ENCODE results near the gene IL12B.
"Not testable (repeated sequence)": the region's sequence is repeated elsewhere in the genome, so short reads cannot be mapped to it uniquely, and the experiment has no call there.

IL12B gene

DNA sequence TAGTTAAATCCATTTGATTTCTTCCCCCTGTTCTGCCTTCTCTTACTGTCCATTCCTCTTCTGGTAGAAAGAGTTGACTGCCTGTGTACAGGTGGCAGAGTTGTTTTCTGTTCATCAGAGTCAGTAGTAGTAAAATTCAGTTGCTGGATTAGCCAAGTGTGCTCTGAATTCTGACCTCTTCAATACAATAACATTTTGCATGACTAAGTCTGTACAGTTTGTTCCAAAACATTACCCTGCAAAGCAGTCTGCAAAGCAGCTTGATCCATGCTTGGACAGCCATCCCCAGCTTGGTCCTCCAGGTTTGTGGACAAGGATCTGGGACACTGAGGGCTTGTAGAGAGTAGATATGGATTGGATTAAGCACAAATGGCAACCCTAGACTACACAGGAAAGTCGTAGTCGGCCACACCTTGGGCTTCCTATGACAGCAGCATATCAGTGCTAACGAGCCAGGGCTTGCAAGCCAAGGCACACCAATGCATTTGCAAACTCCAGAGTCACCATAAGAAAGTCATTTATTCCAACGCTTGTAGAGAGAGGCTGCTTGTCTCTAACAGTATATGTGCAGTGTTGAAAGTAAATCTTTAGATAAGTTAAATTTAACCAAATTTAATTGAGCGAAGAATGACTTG, 25.2 kb downstream of the IL12B start:
- Histone ChIP-seq H4K20me1 (ENCODE audit: control insufficient read depth, insufficient read depth, low read depth, low read length) (no peaks in the 10 kb centered on the region), H3F3A (ENCODE audit: control insufficient read depth, insufficient read depth) (no peaks in the 10 kb centered on the region), H3K4me3 (ENCODE audit: low read length) (no peak overlapping the region), H3K79me2 (ENCODE audit: control insufficient read depth, low read length) (no peaks in the 10 kb centered on the region), H3K9me2 (replicated peaks; ENCODE audit: control insufficient read depth, low read length) (no peaks in the 10 kb centered on the region), H3K27ac (ENCODE audit: low read depth, low read length) (no peak overlapping the region), H3K36me3 (ENCODE audit: control insufficient read depth, low read length) (no peaks in the 10 kb centered on the region), H3K9me3 (ENCODE audit: control insufficient read depth, insufficient read depth, low read length) (peaks cover 18% of the 10 kb centered on the region), H3K4me1 (ENCODE audit: control insufficient read depth, low read length) (peaks cover 6% of the 10 kb centered on the region), H3K27me3 (ENCODE audit: control insufficient read depth, low read length) (peaks cover 35% of the 10 kb centered on the region), H3K4me2 (ENCODE audit: low read length) (no peak overlapping the region)
- no peak for TF ChIP-seq EZH2phosphoT487 (IDR thresholded peaks at IDR 0.05; ENCODE audit: borderline replicate concordance, low read length)
- no peak for TF ChIP-seq CTCF (IDR thresholded peaks at IDR 0.05; ENCODE audit: low read depth, low read length, poor library complexity, severe bottlenecking)

GRCh38 chr5:159303286-159303685, 27.0 kb downstream of the IL12B start:
- Histone ChIP-seq H3K9me2 (replicated peaks; ENCODE audit: control insufficient read depth, low read length) (no peaks in the 10 kb centered on the region), H3K4me2 (ENCODE audit: low read length) (no peak overlapping the region), H3K79me2 (ENCODE audit: control insufficient read depth, low read length) (no peaks in the 10 kb centered on the region), H3K4me3 (ENCODE audit: low read length) (no peak overlapping the region), H3F3A (ENCODE audit: control insufficient read depth, insufficient read depth) (no peaks in the 10 kb centered on the region), H3K9me3 (ENCODE audit: control insufficient read depth, insufficient read depth, low read length) (peaks cover 19% of the 10 kb centered on the region), H3K36me3 (ENCODE audit: control insufficient read depth, low read length) (no peaks in the 10 kb centered on the region), H3K27ac (ENCODE audit: low read depth, low read length) (no peak overlapping the region), H4K20me1 (ENCODE audit: control insufficient read depth, insufficient read depth, low read depth, low read length) (no peaks in the 10 kb centered on the region), H3K4me1 (ENCODE audit: control insufficient read depth, low read length) (peaks cover 6% of the 10 kb centered on the region), H3K27me3 (ENCODE audit: control insufficient read depth, low read length) (peaks cover 22% of the 10 kb centered on the region)
- TF ChIP-seq CTCF (IDR thresholded peaks at IDR 0.05; ENCODE audit: low read depth, low read length, poor library complexity, severe bottlenecking): no peak
- no peak for TF ChIP-seq EZH2phosphoT487 (IDR thresholded peaks at IDR 0.05; ENCODE audit: borderline replicate concordance, low read length)

- not testable (repeated sequence) for H3K4me3 ChIP-seq (ENCODE audit: low read length); H3K79me2 ChIP-seq (ENCODE audit: control insufficient read depth, low read length); H3K27ac ChIP-seq (ENCODE audit: low read depth, low read length); H3F3A ChIP-seq (ENCODE audit: control insufficient read depth, insufficient read depth); H3K36me3 ChIP-seq (ENCODE audit: control insufficient read depth, low read length); H3K4me2 ChIP-seq (ENCODE audit: low read length); H4K20me1 ChIP-seq (ENCODE audit: control insufficient read depth, insufficient read depth, low read depth, low read length); H3K9me2 ChIP-seq (replicated peaks; ENCODE audit: control insufficient read depth, low read length); H3K4me1 ChIP-seq (ENCODE audit: control insufficient read depth, low read length)
- Histone ChIP-seq H3K27me3 (ENCODE audit: control insufficient read depth, low read length) (peaks cover 15% of the 10 kb centered on the region), H3K9me3 (ENCODE audit: control insufficient read depth, insufficient read depth, low read length) (peaks cover 24% of the 10 kb centered on the region)
Measured at GRCh38 chr5:159301929-159302860, 28.1 kb downstream of the IL12B start.

DNA sequence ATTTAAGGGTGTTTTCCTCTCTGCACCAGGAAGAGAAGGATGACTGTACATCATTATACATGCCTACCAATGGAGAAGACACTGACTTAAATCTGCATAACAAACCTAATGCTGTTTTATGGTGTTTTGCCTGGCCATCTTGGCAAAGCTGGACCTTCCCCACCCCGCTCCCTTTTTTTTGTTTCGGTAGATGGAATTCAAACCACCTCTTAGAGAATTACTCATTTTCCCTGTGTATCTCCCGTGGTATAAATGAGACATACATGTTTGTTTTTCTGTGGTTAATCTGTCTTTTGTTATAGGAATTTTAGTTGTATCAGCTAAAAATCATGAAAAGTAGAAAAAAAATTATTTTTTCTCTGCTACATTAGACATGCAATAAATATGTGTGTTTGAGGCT, 28.8 kb downstream of the IL12B start:
- H3K4me1 ChIP-seq (ENCODE audit: control insufficient read depth, low read length): peaks cover 6% of the 10 kb centered on the region
- no peaks in the 10 kb centered on the region for H3K79me2 ChIP-seq (ENCODE audit: control insufficient read depth, low read length)
- no peak overlapping the region for H3K27ac ChIP-seq (ENCODE audit: low read depth, low read length)
- H3K27me3 ChIP-seq (ENCODE audit: control insufficient read depth, low read length): peaks cover 15% of the 10 kb centered on the region
- peaks cover 24% of the 10 kb centered on the region for H3K9me3 ChIP-seq (ENCODE audit: control insufficient read depth, insufficient read depth, low read length)
- TF ChIP-seq EZH2phosphoT487 (IDR thresholded peaks at IDR 0.05; ENCODE audit: borderline replicate concordance, low read length) (no peak), CTCF (IDR thresholded peaks at IDR 0.05; ENCODE audit: low read depth, low read length, poor library complexity, severe bottlenecking) (no peak)
- no peak overlapping the region for H3K4me2 ChIP-seq (ENCODE audit: low read length)
- no peaks in the 10 kb centered on the region for H4K20me1 ChIP-seq (ENCODE audit: control insufficient read depth, insufficient read depth, low read depth, low read length)
- H3K4me3 ChIP-seq (ENCODE audit: low read length): no peak overlapping the region
- no peaks in the 10 kb centered on the region for H3K36me3 ChIP-seq (ENCODE audit: control insufficient read depth, low read length)
- no peaks in the 10 kb centered on the region for H3F3A ChIP-seq (ENCODE audit: control insufficient read depth, insufficient read depth)
- no peaks in the 10 kb centered on the region for H3K9me2 ChIP-seq (replicated peaks; ENCODE audit: control insufficient read depth, low read length)

DNA sequence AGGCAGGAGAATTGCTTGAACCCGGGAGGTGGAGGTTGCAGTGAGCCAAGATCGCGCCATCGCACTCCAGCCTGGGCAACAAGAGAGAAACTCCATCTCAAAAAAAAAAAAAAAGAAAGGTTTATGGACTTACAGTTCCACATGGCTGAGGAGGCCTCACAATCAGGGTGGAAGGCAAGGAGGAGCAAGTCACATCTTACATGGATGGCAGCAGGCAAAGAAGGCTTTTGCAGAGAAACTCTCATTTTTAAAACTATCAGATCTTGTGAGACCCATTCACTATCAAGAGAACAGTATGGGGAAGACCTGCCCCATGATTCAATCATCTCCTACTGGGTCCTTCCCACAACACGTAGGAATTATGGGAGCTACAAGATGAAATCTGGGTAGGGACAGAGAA, 33.0 kb downstream of the IL12B start:
- H3K36me3 ChIP-seq (ENCODE audit: control insufficient read depth, low read length); H3K9me2 ChIP-seq (replicated peaks; ENCODE audit: control insufficient read depth, low read length); H3K4me2 ChIP-seq (ENCODE audit: low read length); H3K79me2 ChIP-seq (ENCODE audit: control insufficient read depth, low read length); H4K20me1 ChIP-seq (ENCODE audit: control insufficient read depth, insufficient read depth, low read depth, low read length); H3K27ac ChIP-seq (ENCODE audit: low read depth, low read length); H3K4me3 ChIP-seq (ENCODE audit: low read length); H3K4me1 ChIP-seq (ENCODE audit: control insufficient read depth, low read length); H3F3A ChIP-seq (ENCODE audit: control insufficient read depth, insufficient read depth); H3K27me3 ChIP-seq (ENCODE audit: control insufficient read depth, low read length): not testable (repeated sequence)
- H3K9me3 ChIP-seq (ENCODE audit: control insufficient read depth, insufficient read depth, low read length): peaks cover 16% of the 10 kb centered on the region

Data from DOHH2 (cell line).